Stimulated activated CD8-positive, alpha-beta memory T cell treated with anti-CD3 and anti-CD28 coated beads, Interleukin-4, amount 100 ng/mL, for 48 hours (primary cell): ENCODE results near the gene C13orf46.

Experiments
- DNase-seq: peaks from one replicate; pipeline ENCODE4 v3.0.0-alpha.2; 2020

Gene C13orf46

GRCh38 chr13:113970810-113971470 is 2.9 kb downstream of the C13orf46 start:
- no peak for DNase-seq

DNA sequence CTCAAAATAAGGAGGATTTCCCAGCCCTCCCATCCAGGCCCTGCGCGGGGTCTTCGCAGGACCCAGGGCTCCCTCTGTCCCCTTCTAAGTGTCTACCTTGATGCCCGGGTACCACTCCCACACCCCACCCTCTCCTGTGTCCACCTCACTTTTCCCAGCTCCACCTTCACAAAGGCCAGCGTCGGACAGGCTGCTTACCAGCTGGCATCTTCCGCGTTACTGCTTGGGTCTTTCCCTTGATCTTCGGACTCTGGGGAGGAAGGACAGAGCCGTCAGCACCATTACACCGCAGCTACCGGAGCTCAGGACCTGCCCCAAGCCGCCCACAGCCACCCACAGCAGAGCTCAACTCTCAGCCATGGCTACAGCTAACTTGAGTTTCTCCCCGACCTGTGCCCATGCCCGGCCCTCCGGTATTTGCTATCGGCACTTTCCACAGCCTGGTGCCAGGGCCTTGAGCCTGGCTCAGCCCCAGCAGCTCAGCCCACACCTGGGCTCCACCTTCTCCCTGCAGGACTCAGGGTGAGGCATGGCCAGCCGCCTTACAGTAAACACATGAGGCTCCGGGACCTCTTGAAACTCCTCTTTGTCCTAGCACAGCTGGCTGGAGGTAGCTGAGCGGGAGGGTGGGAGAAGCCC is 3.8 kb downstream of the C13orf46 start:
- no peak for DNase-seq

- no peak for DNase-seq
Measured at GRCh38 chr13:113969311-113969972, 4.4 kb downstream of the C13orf46 start.

- DNase-seq, result no peak
Measured at GRCh38 chr13:113968463-113969310, 5.2 kb downstream of the C13orf46 start.

DNA sequence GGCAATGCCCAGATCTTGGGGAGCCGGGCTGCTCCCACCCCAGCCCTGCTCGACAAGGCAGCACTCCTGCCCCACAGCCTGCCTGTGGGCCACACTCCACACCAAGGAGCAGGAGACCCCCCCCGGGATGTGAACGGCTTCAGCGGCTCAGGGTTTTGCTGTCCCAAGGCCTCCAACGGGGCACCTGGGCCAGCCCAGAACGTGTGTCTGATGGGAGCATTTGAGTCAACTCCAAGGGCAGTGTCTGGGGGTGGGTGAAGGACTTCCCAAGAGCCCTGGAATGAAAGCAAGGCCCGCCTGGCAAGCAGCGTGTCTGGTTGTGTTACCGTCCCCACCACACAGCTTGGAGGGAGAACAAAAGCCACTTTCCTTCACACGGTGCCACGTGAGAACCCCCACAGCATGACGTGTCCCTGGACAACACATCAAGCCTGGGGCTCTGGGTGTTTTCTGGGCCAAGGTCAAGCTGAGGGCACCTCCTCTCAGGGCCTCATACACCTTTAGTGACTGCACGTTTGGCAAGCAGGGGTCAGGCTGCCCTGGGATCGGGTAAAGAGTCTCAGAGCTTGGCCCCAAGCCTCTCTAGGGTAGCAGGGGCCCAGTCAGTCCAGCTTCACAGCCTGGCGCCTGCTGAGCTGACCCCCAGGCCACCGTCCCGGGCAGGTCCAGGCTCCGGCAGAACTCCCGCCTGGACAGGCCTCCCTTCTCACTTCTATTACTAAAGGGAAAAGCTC is 6.0 kb downstream of the C13orf46 start:
- DNase-seq, result no peak

DNA sequence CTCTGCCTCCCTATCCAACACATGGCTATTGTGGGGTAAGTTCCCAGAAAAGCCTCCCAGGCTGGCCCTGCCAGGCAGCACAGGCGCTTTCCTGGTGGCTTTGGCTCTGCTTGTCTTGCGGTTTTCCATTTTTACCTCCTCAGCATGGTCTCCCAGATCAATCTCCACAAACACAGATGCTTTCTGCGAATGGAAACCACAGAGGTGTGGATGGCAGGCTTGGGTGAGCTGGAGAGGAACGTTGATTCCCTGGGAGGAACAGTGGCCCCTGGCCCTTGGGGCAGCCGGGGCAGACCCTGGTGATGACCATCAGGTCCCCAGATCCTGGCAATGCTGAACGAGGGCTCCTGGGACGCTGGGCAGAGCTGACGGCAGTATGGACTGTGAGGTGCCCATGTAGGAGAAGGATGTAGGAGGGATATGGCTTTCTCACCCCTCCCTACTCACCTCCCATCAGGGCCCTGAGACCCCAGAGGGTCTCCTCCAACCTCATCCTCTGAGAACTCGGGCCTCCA is 6.6 kb downstream of the C13orf46 start:
- DNase-seq, result no peak

- no peak for DNase-seq
Measured at GRCh38 chr13:113965968-113966884, 7.7 kb downstream of the C13orf46 start.

GRCh38 chr13:113965383-113965874 is 8.4 kb downstream of the C13orf46 start:
- no peak for DNase-seq

- DNase-seq, result no peak
Measured at GRCh38 chr13:113964251-113964995, 9.5 kb downstream of the C13orf46 start.

- DNase-seq, result no peak
Measured at GRCh38 chr13:113963376-113963775, 10.5 kb downstream of the C13orf46 start.

DNA sequence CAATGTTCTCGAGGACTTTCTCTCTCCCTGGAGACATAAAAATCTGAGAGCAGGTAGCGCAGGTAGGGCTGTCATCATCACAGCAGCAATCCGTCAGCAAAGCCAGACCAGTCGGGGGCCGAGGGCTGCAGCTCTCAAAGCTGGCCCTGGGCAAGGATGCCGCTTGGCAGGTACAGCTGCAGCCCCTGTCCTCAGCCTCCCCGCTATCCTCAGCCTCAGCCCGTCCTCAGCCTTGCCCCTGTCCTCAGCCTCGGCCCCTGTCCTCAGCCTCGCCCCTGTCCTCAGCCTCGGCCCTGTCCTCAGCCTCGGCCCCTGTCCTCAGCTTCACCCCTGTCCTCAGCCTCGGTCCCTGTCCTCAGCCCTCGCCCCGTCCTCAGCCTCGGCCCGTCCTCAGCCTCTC is 10.9 kb downstream of the C13orf46 start:
- no peak for DNase-seq

GRCh38 chr13:113962386-113962785 is 11.5 kb downstream of the C13orf46 start:
- no peak for DNase-seq

- DNase-seq, result no peak
Measured at GRCh38 chr13:113960276-113960948, 13.5 kb downstream of the C13orf46 start.

DNA sequence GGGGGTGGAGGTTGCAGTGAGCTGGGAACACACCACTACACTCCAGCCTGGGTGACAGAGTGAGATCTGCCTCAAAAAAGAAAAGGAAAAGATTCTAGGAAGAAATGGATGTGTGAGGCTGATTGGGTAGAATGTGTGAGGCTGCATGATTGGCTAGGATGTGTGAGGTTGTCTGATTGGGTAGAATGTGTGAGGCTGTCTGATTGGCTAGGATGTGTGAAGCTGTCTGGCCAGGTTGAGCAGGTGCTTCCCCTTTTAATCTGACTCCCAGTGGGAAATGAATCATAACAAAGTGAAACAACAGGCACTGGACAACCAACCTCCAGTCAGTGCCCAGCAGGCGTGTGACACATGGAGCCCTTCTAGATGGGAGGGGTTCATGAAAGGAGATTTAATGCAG is 14.7 kb downstream of the C13orf46 start:
- no peak for DNase-seq

GRCh38 chr13:113958373-113958772 is 15.5 kb downstream of the C13orf46 start:
- no peak for DNase-seq

GRCh38 chr13:113956571-113956970 is 17.3 kb downstream of the C13orf46 start:
- no peak for DNase-seq

DNA sequence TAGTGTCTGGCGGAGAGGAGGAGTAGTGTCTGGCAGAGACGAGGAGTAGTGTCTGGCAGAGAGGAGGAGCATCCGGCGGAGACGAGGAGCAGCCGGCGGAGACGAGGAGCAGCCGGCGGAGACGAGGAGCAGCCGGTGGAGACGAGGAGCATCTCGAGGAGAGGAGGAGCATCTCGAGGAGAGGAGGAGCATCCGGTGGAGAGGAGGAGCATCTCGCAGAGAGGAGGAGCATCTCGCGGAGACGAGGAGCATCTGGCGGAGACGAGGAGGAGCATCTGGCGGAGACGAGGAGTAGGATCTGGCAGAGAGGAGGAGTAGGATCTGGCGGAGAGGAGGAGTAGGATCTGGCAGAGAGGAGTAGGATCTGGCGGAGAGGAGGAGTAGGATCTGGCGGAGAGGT is 18.2 kb downstream of the C13orf46 start:
- DNase-seq, result no peak

DNA sequence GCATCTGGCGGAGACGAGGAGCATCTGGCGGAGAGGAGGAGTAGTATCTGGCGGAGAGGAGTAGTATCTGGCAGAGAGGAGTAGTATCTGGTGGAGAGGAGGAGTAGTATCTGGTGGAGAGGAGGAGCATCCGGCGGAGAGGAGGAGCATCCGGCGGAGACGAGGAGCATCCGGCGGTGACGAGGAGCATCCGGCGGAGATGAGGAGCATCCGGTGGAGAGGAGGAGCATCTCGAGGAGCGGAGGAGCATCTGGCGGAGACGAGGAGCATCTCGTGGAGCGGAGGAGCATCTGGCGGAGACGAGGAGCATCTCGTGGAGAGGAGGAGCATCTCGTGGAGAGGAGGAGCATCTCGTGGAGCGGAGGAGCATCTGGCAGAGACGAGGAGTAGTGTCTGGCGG is 18.6 kb downstream of the C13orf46 start:
- no peak for DNase-seq

- DNase-seq, result no peak
Measured at GRCh38 chr13:113954046-113954835, 19.6 kb downstream of the C13orf46 start.
